ENCODE data around the gene GNPDA1.

GRCh38 chr5:142032150-142032549, 19.3 kb upstream of the GNPDA1 start:
- no peak for TF ChIP-seq CTCF (IDR thresholded peaks at IDR 0.05; ENCODE audit: borderline replicate concordance, extremely low read depth, low read length, poor library complexity, severe bottlenecking)
- no peak for TF ChIP-seq EZH2 (IDR thresholded peaks at IDR 0.05; ENCODE audit: borderline replicate concordance, low read depth, low read length, severe bottlenecking)

Measured in DND-41 (cell line).